ENCODE results near the gene PRR19.

DNA sequence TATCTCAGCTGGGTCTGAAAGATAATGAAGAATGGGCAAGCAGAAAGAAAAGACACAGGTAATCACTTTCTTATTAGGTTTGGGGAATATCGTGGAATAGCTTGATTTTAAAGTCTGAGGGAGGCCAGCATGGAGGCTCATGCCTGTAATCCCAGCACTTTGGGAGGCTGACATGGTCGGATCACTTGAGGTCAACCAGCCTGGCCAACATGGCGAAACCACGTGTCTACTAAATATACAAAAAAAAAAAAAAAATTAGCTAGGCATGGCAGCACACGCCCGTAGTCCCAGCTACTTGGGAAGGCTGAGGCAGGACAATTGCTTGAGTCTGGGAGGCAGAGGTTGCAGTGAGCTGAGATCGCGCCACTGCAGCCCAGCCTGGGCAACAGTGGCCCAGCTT, 1.9 kb downstream of the PRR19 start:
- TF ChIP-seq, protein P1, sequence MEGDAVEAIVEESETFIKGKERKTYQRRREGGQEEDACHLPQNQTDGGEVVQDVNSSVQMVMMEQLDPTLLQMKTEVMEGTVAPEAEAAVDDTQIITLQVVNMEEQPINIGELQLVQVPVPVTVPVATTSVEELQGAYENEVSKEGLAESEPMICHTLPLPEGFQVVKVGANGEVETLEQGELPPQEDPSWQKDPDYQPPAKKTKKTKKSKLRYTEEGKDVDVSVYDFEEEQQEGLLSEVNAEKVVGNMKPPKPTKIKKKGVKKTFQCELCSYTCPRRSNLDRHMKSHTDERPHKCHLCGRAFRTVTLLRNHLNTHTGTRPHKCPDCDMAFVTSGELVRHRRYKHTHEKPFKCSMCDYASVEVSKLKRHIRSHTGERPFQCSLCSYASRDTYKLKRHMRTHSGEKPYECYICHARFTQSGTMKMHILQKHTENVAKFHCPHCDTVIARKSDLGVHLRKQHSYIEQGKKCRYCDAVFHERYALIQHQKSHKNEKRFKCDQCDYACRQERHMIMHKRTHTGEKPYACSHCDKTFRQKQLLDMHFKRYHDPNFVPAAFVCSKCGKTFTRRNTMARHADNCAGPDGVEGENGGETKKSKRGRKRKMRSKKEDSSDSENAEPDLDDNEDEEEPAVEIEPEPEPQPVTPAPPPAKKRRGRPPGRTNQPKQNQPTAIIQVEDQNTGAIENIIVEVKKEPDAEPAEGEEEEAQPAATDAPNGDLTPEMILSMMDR (IDR thresholded peaks at IDR 0.05 in 2 of 3, conservative IDR thresholded peaks at IDR 0.05 in 1 of 3; ENCODE audit: borderline replicate concordance in 1 of 3, insufficient read depth in 1 of 3, low read depth in 2 of 3, low read length in 2 of 3): no peak
- TF ChIP-seq POLR2A (IDR thresholded peaks at IDR 0.05; ENCODE audit: borderline replicate concordance, extremely low read depth, insufficient read depth, insufficient read length): no peak
- TF ChIP-seq EZH2phosphoT487 (IDR thresholded peaks at IDR 0.05; ENCODE audit: borderline replicate concordance): no peak
- no peak for TF ChIP-seq CEBPB (IDR thresholded peaks at IDR 0.05; ENCODE audit: low read depth)

All from HCT116 (cell line).